GM21529 (cell line): ENCODE data around the gene TRMT6.

ENCODE experiments used
- ATAC-seq: cut with Tn5 transposase; IDR thresholded peaks from one replicate; pipeline ENCODE4 v1.9.1; 2021; ENCODE audit not compliant: unreplicated experiment

The TRMT6 gene

GRCh38 chr20:5967469-5967868 lies 17.1 kb upstream of the TRMT6 start:
- ATAC-seq, result no peak

- ATAC-seq, result no peak
Measured at GRCh38 chr20:5949943-5950270, 426 bp downstream of the TRMT6 start.

GRCh38 chr20:5947276-5947675 lies 3.1 kb downstream of the TRMT6 start:
- ATAC-seq, result no peak

- ATAC-seq, result no peak
Measured at GRCh38 chr20:5945963-5946362, 4.4 kb downstream of the TRMT6 start.

GRCh38 chr20:5938456-5939029 lies 11.8 kb downstream of the TRMT6 start:
- ATAC-seq, result no peak

- ATAC-seq, result no peak
Measured at GRCh38 chr20:5936238-5936637, 14.1 kb downstream of the TRMT6 start.

GRCh38 chr20:5935384-5935783 lies 14.9 kb downstream of the TRMT6 start:
- no peak for ATAC-seq

- ATAC-seq, result peak; percentile 65
Measured at GRCh38 chr20:5933802-5934436, 16.4 kb downstream of the TRMT6 start.

GRCh38 chr20:5932796-5933195 lies 17.5 kb downstream of the TRMT6 start:
- ATAC-seq, result no peak

- no peak for ATAC-seq
Measured at GRCh38 chr20:5931411-5931810, 18.9 kb downstream of the TRMT6 start.

- ATAC-seq, result no peak
Measured at GRCh38 chr20:5928836-5929715, 21.3 kb downstream of the TRMT6 start.

- no peak for ATAC-seq
Measured at GRCh38 chr20:5927749-5928462, 22.4 kb downstream of the TRMT6 start.

- ATAC-seq, result no peak
Measured at GRCh38 chr20:5925551-5925950, 24.8 kb downstream of the TRMT6 start.

GRCh38 chr20:5923493-5923892 lies 26.8 kb downstream of the TRMT6 start:
- no peak for ATAC-seq

GRCh38 chr20:5920581-5920980 lies 29.8 kb downstream of the TRMT6 start:
- no peak for ATAC-seq

GRCh38 chr20:5919626-5920544 lies 30.4 kb downstream of the TRMT6 start:
- ATAC-seq, result no peak

- ATAC-seq, result no peak
Measured at GRCh38 chr20:5918856-5919625, 31.3 kb downstream of the TRMT6 start.

GRCh38 chr20:5914859-5915258 lies 35.5 kb downstream of the TRMT6 start:
- no peak for ATAC-seq

GRCh38 chr20:5913166-5913565 lies 37.2 kb downstream of the TRMT6 start:
- no peak for ATAC-seq

- no peak for ATAC-seq
Measured at GRCh38 chr20:5910186-5910585, 40.1 kb downstream of the TRMT6 start.
